Measurements from ENCODE around the gene MAP3K13. TPM values are rescaled to one million over a fixed set of nuclear protein-coding genes. Genes with fewer than 3 reads are reported as not detected.

MAP3K13 gene
- total RNA-seq, 1 donor from 2014 or later, result 9.0 TPM

GRCh38 chr3:185488465-185488864 lies 125.5 kb downstream of the MAP3K13 start:
- intact Hi-C loops (cut with DNase I), result no loop called here
- no peak for DNase-seq (ENCODE audit: low spot score)

DNA sequence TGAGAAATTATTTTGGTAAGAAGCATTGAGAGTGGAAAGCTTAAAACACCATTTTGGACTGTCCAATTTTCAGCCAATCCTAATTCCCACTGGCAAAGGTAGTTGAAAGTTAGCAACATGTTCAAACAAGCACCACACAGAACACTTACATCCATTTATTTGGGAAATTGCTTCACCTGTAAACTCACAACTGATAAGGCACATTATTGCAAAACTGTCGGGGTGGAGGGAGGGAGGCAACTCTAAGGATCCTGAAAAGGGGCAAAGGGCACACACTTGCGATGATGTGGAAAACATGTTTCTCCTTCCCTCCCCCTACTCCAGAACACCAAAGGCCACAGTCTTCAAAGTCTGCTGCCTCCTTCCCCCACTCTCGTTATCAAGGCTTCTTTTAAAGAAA lies 126.5 kb downstream of the MAP3K13 start:
- no peak for DNase-seq (ENCODE audit: low spot score)
- intact Hi-C loops (cut with DNase I), result no loop called here

DNA sequence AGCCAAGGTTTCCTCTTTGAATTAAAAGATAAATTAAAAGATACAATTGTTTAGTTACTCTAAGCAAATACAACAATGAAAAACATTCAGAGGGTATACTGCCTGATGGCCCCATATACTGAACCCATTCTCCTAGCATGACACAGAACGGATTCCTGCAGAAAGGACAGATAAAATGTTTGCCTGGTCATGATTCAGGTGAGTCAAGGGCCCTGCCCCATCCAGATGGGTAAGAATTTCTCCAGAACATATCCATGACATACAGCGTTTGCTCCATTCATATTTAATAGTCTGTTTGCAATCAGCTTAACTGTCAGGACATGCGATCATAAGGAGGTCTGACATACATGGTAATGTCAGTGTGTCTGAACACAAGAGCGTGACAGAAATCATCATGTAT lies 127.3 kb downstream of the MAP3K13 start:
- intact Hi-C loops (cut with DNase I), result no loop called here
- no peak for DNase-seq (ENCODE audit: low spot score)

GRCh38 chr3:185498503-185499396 lies 135.8 kb downstream of the MAP3K13 start, which contains the start of gene TMEM41A:
Gene TMEM41A (minus strand): TSS chr3:185499035. CDS start chr3:185498961, 74 bp downstream.
- peak; percentile 97 for DNase-seq (ENCODE audit: low spot score)
- intact Hi-C loops (cut with DNase I), result loop anchor here (2.0 to 5.0 kb wide), 3 partner anchors 59 to 136 kb away; partner anchors contain the start of genes MAP3K13 and SENP2

GRCh38 chr3:185502987-185503386 lies 140.1 kb downstream of the MAP3K13 start:
- intact Hi-C loops (cut with DNase I), result no loop called here
- DNase-seq (ENCODE audit: low spot score), result no peak

GRCh38 chr3:185503521-185503920 lies 140.6 kb downstream of the MAP3K13 start:
- DNase-seq (ENCODE audit: low spot score), result no peak
- intact Hi-C loops (cut with DNase I), result no loop called here

GRCh38 chr3:185504636-185505035 lies 141.7 kb downstream of the MAP3K13 start:
- intact Hi-C loops (cut with DNase I), result no loop called here

GRCh38 chr3:185507883-185508282 lies 144.9 kb downstream of the MAP3K13 start:
- intact Hi-C loops (cut with DNase I), result no loop called here

More at GRCh38 chr3:185504636-185505035, 141.7 kb downstream of the MAP3K13 start:
- DNase-seq (ENCODE audit: low spot score), result no peak

GRCh38 chr3:185508335-185508991 lies 145.5 kb downstream of the MAP3K13 start:
- no peak for DNase-seq (ENCODE audit: low spot score)
- intact Hi-C loops (cut with DNase I), result no loop called here

More at GRCh38 chr3:185507883-185508282, 144.9 kb downstream of the MAP3K13 start:
- DNase-seq (ENCODE audit: low spot score), result no peak

GRCh38 chr3:185511711-185512110 lies 148.8 kb downstream of the MAP3K13 start:
- intact Hi-C loops (cut with DNase I), result no loop called here

GRCh38 chr3:185517387-185518130 lies 154.6 kb downstream of the MAP3K13 start:
- DNase-seq (ENCODE audit: low spot score), result no peak
- intact Hi-C loops (cut with DNase I), result no loop called here

More at GRCh38 chr3:185511711-185512110, 148.8 kb downstream of the MAP3K13 start:
- no peak for DNase-seq (ENCODE audit: low spot score)

GRCh38 chr3:185519021-185519420 lies 156.1 kb downstream of the MAP3K13 start:
- intact Hi-C loops (cut with DNase I), result no loop called here

GRCh38 chr3:185521349-185522138 lies 158.6 kb downstream of the MAP3K13 start:
- DNase-seq (ENCODE audit: low spot score), result no peak
- intact Hi-C loops (cut with DNase I), result no loop called here

More at GRCh38 chr3:185519021-185519420, 156.1 kb downstream of the MAP3K13 start:
- DNase-seq (ENCODE audit: low spot score), result no peak

DNA sequence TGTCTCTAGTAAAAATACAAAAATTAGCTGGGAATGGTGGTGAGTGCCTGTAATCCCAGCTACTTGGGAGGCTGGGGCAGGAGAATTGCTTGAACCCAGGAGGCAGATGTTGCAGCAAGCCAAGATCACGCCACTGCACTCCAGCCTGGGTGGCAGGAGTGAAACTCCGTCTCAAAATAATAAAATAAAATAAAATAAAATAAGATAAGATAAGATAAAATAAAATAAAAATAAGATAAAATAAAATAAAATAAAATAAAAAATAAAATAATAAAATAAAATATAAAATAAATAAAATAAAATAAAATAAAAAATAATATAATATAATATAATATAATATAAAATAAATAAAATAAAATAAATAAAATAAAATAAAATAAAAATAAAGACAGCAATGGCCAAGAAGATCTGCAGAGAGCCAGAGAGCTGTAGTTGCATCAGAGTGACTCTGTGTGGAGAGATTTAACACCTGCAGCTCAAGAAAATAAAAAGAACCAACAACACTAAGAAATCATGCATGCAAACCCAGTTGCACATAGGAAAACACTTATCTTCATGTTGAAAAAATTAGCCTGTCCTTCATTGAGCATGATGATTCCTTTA lies 163.5 kb downstream of the MAP3K13 start:
- no peak for DNase-seq (ENCODE audit: low spot score)
- intact Hi-C loops (cut with DNase I), result no loop called here

DNA sequence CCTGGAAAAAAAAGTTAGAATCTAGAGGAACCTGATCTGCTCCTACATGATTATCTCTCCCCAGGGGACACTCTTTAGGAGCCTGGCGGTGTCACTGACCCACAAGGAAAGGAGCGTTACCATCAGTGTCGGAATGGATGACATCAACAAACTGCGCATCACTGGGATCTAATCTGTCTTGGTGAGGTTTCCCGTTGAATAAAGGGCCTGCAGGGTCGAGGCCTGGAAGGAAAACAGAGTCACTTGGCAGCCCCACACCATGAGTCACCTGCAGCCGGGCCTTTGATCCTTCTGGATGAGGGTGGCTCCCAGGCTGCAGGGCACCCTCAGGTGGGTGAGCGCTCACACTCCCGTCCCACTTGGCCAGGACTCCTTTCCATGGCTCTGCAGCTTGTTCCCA lies 164.4 kb downstream of the MAP3K13 start:
- intact Hi-C loops (cut with DNase I), result no loop called here
- no peak for DNase-seq (ENCODE audit: low spot score)

DNA sequence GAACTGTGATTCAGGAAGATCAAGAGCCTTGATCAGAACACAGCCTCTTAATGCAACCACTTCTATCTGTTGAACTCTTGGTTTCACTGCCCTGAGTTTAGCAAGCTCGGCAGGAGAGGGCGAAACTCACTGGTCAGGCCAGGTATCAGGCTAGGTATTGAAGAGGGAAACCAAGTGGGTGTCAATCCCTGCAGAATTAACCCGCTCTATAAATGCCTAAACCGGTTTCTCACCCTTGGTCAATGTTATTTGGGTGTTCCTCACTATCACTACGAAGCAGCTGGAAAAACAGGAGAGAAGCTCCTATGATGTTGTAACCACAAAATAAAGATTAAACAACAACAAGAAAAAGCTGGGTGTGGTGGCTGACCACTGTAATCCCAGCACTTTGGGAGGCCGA lies 165.6 kb downstream of the MAP3K13 start:
- intact Hi-C loops (cut with DNase I), result no loop called here
- DNase-seq (ENCODE audit: low spot score), result no peak

- no peak for DNase-seq (ENCODE audit: low spot score)
- intact Hi-C loops (cut with DNase I), result no loop called here
Observed at GRCh38 chr3:185530856-185531255, 167.9 kb downstream of the MAP3K13 start.

DNA sequence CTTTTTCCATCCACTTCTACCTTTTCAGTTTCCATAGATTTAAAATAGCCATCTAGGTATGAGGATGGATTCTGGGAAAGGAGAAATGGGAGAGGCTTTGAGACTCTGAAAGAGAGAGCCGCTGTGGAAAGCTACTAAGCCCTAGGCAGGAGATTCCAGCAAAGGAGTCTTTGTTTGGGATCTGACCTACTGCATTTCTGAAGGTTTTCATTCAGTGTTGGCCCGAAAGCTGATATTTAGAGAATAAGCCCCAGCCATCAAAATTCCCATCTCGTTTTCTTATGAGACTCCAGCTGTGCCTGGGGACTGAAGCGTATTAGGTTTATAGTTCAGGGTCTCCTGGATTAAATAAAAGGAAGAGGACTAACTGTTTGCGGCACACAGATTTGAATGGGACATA lies 170.0 kb downstream of the MAP3K13 start:
- intact Hi-C loops (cut with DNase I), result no loop called here
- no peak for DNase-seq (ENCODE audit: low spot score)

- no peak for DNase-seq (ENCODE audit: low spot score)
- intact Hi-C loops (cut with DNase I), result no loop called here
Observed at GRCh38 chr3:185534511-185534910, 171.6 kb downstream of the MAP3K13 start.

Measured in cardiac septum (tissue), 1 donor.